DOHH2 (cell line): ENCODE measurements around the gene CADPS.

Source experiments
- H3F3A ChIP-seq: fragments of 200-600 bp; sonication (generic), shearing (Covaris generic); 2 replicates; pipeline ENCODE4 v1.6.0; 2016; ENCODE audit warnings: antibody characterized with exemption, mild to moderate bottlenecking; ENCODE audit not compliant: control insufficient read depth, insufficient read depth
- H3K27ac ChIP-seq: fragments of 200-600 bp; sonication (generic); 2 replicates; pipeline ENCODE4 v1.5.1; 2014; ENCODE audit warnings: low read depth, mild to moderate bottlenecking, low read length, moderate library complexity
- H3K27me3 ChIP-seq: fragments of 200-600 bp; sonication (generic); 2 replicates; pipeline ENCODE4 v1.6.1; 2014; ENCODE audit warnings: mild to moderate bottlenecking, low read length, mixed read lengths; ENCODE audit not compliant: control insufficient read depth
- H3K36me3 ChIP-seq: fragments of 200-600 bp; sonication (generic); 2 replicates; pipeline ENCODE4 v1.6.1; 2014; ENCODE audit warnings: mild to moderate bottlenecking, low read length, moderate library complexity, mixed read lengths; ENCODE audit not compliant: control insufficient read depth
- H3K4me1 ChIP-seq: fragments of 200-600 bp; sonication (generic); 2 replicates; pipeline ENCODE4 v1.6.1; 2014; ENCODE audit warnings: mild to moderate bottlenecking, low read length, mixed read lengths; ENCODE audit not compliant: control insufficient read depth
- H3K4me2 ChIP-seq: fragments of 200-600 bp; sonication (generic); 2 replicates; pipeline ENCODE4 v1.6.0; 2014; ENCODE audit warnings: mild to moderate bottlenecking, low read length, moderate library complexity
- H3K4me3 ChIP-seq: fragments of 200-600 bp; sonication (generic); 2 replicates; pipeline ENCODE4 v1.5.1; 2014; ENCODE audit warnings: mild to moderate bottlenecking, low read length, mixed read lengths
- H3K79me2 ChIP-seq: fragments of 200-600 bp; sonication (generic); 2 replicates; pipeline ENCODE4 v1.6.1; 2014; ENCODE audit warnings: mild to moderate bottlenecking, low read length, mixed read lengths; ENCODE audit not compliant: control insufficient read depth
- H3K9me2 ChIP-seq: fragments of 200-600 bp; sonication (generic); replicated peaks from 2 replicates; pipeline ENCODE4 v1.6.1; 2014; ENCODE audit warnings: mild to moderate bottlenecking, low read length, mixed read lengths; ENCODE audit not compliant: control insufficient read depth
- H3K9me3 ChIP-seq: fragments of 200-600 bp; sonication (generic); 2 replicates; pipeline ENCODE4 v1.6.1; 2014; ENCODE audit warnings: antibody characterized with exemption, low read length, mixed read lengths; ENCODE audit not compliant: control insufficient read depth, insufficient read depth
- H4K20me1 ChIP-seq: fragments of 200-600 bp; sonication (generic); 2 replicates; pipeline ENCODE4 v1.6.0; 2014; ENCODE audit warnings: low read depth, mild to moderate bottlenecking, antibody characterized with exemption, low read length, moderate library complexity; ENCODE audit not compliant: control insufficient read depth, insufficient read depth
- CTCF ChIP-seq: fragments of 200-600 bp; sonication (generic); IDR thresholded peaks from one replicate; pipeline ENCODE4 v1.5.1; 2014; ENCODE audit warnings: antibody characterized with exemption, mild to moderate bottlenecking, low read depth, low read length; ENCODE audit not compliant: poor library complexity, severe bottlenecking
- EZH2phosphoT487 ChIP-seq: fragments of 200-600 bp; sonication (generic); IDR thresholded peaks from 2 replicates; pipeline ENCODE4 v1.6.1; 2017; ENCODE audit warnings: borderline replicate concordance, mild to moderate bottlenecking, antibody characterized with exemption, low read length, moderate library complexity, mixed read lengths

The CADPS gene

GRCh38 chr3:62737449-62737848, 137.8 kb downstream of the CADPS start:
- Histone ChIP-seq H3K27ac (no peak overlapping the region), H3K27me3 (no peaks in the 10 kb centered on the region), H3K4me1 (peaks cover 25% of the 10 kb centered on the region), H3F3A (no peaks in the 10 kb centered on the region), H4K20me1 (no peaks in the 10 kb centered on the region), H3K79me2 (peaks cover 6% of the 10 kb centered on the region), H3K9me3 (peaks cover 14% of the 10 kb centered on the region; the same call in 1 of the 2 replicates), H3K9me2 (no peaks in the 10 kb centered on the region), H3K36me3 (peaks cover 16% of the 10 kb centered on the region), H3K4me2 (no peak overlapping the region), H3K4me3 (no peak overlapping the region)
- TF ChIP-seq EZH2phosphoT487 (no peak), CTCF (no peak)

DNA sequence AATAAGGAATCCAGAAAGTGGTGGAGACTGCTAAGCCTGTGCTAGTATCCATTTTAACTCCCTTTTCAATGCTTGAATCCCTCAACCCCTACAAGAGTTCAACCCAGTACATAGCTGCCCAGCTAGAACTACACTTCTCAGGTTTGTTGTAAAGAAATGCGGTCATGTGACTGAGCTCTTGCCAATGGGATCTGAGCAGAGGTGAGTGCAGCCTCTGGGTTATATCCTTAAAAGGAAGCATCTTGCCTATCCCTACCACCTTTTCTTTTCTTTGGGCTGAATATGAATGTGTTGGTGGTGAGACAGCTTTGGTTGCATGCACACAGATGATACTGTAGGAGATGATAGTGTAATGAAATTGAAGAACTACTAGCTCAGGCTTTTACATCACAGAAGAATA, 139.7 kb downstream of the CADPS start:
- TF ChIP-seq CTCF (no peak), EZH2phosphoT487 (no peak)
- Histone ChIP-seq H3K36me3 (peaks cover 25% of the 10 kb centered on the region), H4K20me1 (no peaks in the 10 kb centered on the region)

GRCh38 chr3:62732183-62732904, 142.9 kb downstream of the CADPS start:
- TF ChIP-seq EZH2phosphoT487 (no peak), CTCF (no peak)
- Histone ChIP-seq H3K79me2 (no peaks in the 10 kb centered on the region), H3K27me3 (no peaks in the 10 kb centered on the region), H3K27ac (0 out of 2 replicates have a peak overlapping the region, but pooled peaks have one; percentile 2), H3K9me2 (no peaks in the 10 kb centered on the region), H4K20me1 (no peaks in the 10 kb centered on the region), H3K4me1 (peaks cover 64% of the 10 kb centered on the region), H3F3A (peaks cover 8% of the 10 kb centered on the region), H3K4me2 (peak overlapping the region; percentile 6; the same call in 1 of the 2 replicates), H3K36me3 (peaks cover 10% of the 10 kb centered on the region; the same call in 1 of the 2 replicates), H3K4me3 (no peak overlapping the region), H3K9me3 (no peaks in the 10 kb centered on the region)

More for the DNA sequence above, 139.7 kb downstream of the CADPS start:
- H3F3A ChIP-seq: no peaks in the 10 kb centered on the region
- H3K79me2 ChIP-seq: peaks cover 4% of the 10 kb centered on the region
- no peaks in the 10 kb centered on the region for H3K27me3 ChIP-seq
- H3K4me1 ChIP-seq: peaks cover 43% of the 10 kb centered on the region
- H3K9me3 ChIP-seq: peaks cover 14% of the 10 kb centered on the region; the same call in 1 of the 2 replicates
- H3K27ac ChIP-seq: no peak overlapping the region
- H3K4me2 ChIP-seq: no peak overlapping the region
- no peak overlapping the region for H3K4me3 ChIP-seq
- no peaks in the 10 kb centered on the region for H3K9me2 ChIP-seq
